Transverse colon (tissue), 4 donors: Measurements from ENCODE around the gene HOXD1. TPM values are rescaled to one million over a fixed set of nuclear protein-coding genes. Genes with fewer than 3 reads are reported as not detected.

Experiments
- DNase-seq: peaks from one replicate; pipeline ENCODE4 v3.0.0-alpha.2; 2019
- H3K27ac ChIP-seq, 4 donors: fragments of 200-600 bp; sonication (generic); 2 replicates each; pipeline ENCODE4 v1.5.1; 2016 to 2018; ENCODE audit warnings: inconsistent platforms in 4 of 4
- H3K27me3 ChIP-seq: fragments of 200-600 bp; sonication (generic); 2 replicates; pipeline ENCODE4 v1.5.1; 2017; ENCODE audit warnings: inconsistent platforms
- H3K36me3 ChIP-seq, 4 donors: fragments of 200-600 bp; sonication (generic); 2 replicates each; pipeline ENCODE4 v1.5.1; 2017 to 2019; ENCODE audit warnings: inconsistent platforms in 4 of 4
- H3K4me1 ChIP-seq, 4 donors: fragments of 200-600 bp; sonication (generic); 2 replicates each; pipeline ENCODE4 v1.5.1; 2017 to 2020; ENCODE audit warnings: inconsistent platforms in 4 of 4
- H3K4me3 ChIP-seq, 4 donors: fragments of 200-600 bp; sonication (generic); 1 replicate in 1 of 4; 2 replicates in 3 of 4; pipeline versions ENCODE4 v1.5.1 to v1.6.1; 2017 to 2019; ENCODE audit warnings: inconsistent platforms in 4 of 4
- H3K9me3 ChIP-seq, 2 donors: fragments of 200-600 bp; sonication (generic); 2 replicates each; pipeline ENCODE4 v1.5.1; 2017 to 2019; ENCODE audit warnings: inconsistent platforms in 2 of 2
- EP300 ChIP-seq: sonication (generic); formaldehyde crosslinking; IDR thresholded peaks from one replicate; pipeline ENCODE4 v1.6.1; 2017; ENCODE audit warnings: antibody characterized with exemption, low read depth
- POLR2A ChIP-seq: fragments of 450-650 bp; IDR thresholded peaks from one replicate; pipeline ENCODE4 v1.6.1; 2016; ENCODE audit warnings: antibody characterized with exemption, mild to moderate bottlenecking, moderate library complexity
- POLR2AphosphoS5 ChIP-seq, 3 donors: sonication (generic); formaldehyde crosslinking; IDR thresholded peaks; one replicate each; pipeline ENCODE4 v1.6.1; 2016; ENCODE audit warnings: antibody characterized with exemption in 3 of 3
- WGBS, 2 donors: methylation state at CpG; one replicate each; pipeline ENCODE4 v1.1.5; 2018; ENCODE audit warnings: low coverage in 1 of 2; 5-methylcytosine and 5-hydroxymethylcytosine counted together
- in situ Hi-C, 4 donors: fragments of 200-750 bp; cut with MboI; loops; one replicate each; pipeline versions ENCODE4 v1.15.0 to v1.15.1; 2017; ENCODE audit warnings: low sequenced_read_pairs in 3 of 4, low pct_ligation_motif_present in 1 of 4, low pct_unique_long_range_greater_than_20kb in 1 of 4
- intact Hi-C: fragments of 100-400 bp; cut with DNase I; formaldehyde crosslinking; loops from one replicate; pipeline ENCODE4 v1.15.1; 2023; ENCODE audit warnings: low total_unique reads
- total RNA-seq, 4 donors: library from RNA; depleted of rRNA; stranded (reverse); fragments of >200 nt; gene quantifications; one replicate each; pipeline ENCODE4 v1.1.0, GENCODE V29; 2016
- TF ChIP-seq, protein P1 (sequence below), 5 experiments: fragments of 200-600 bp in 3 of 5; fragments of 450-650 bp in 2 of 5; sonication (generic) in 3 of 5; IDR thresholded peaks; 1 replicate in 2 of 5; 2 replicates in 3 of 5; pipeline ENCODE4 v1.5.1; 2016 to 2017; ENCODE audit warnings: antibody characterized with exemption in 5 of 5, inconsistent platforms in 3 of 5, mild to moderate bottlenecking in 2 of 5, moderate library complexity in 1 of 5

The HOXD1 gene
- total RNA-seq, 4 donors from 2014 or later: 4.1 to 12.9 (median 4.5) TPM

GRCh38 chr2:176155356-176156044 lies 33.0 kb upstream of the HOXD1 start:
- H3K27ac ChIP-seq: no peak overlapping the region
- peaks cover 4 to 37% (median 20%) of the 10 kb centered on the region in 4 donors for H3K4me1 ChIP-seq
- WGBS, 2 donors: 47 to 59% methylated on average over 2 to 6 of the region's 6 CpGs
- peaks cover 0 to 8% (median 0%) of the 10 kb centered on the region in 4 donors for H3K36me3 ChIP-seq
- TF ChIP-seq POLR2A: no peak
- TF ChIP-seq EP300: no peak
- no peak for TF ChIP-seq POLR2AphosphoS5 (IDR thresholded peaks at IDR 0.05)
- TF ChIP-seq, protein P1, sequence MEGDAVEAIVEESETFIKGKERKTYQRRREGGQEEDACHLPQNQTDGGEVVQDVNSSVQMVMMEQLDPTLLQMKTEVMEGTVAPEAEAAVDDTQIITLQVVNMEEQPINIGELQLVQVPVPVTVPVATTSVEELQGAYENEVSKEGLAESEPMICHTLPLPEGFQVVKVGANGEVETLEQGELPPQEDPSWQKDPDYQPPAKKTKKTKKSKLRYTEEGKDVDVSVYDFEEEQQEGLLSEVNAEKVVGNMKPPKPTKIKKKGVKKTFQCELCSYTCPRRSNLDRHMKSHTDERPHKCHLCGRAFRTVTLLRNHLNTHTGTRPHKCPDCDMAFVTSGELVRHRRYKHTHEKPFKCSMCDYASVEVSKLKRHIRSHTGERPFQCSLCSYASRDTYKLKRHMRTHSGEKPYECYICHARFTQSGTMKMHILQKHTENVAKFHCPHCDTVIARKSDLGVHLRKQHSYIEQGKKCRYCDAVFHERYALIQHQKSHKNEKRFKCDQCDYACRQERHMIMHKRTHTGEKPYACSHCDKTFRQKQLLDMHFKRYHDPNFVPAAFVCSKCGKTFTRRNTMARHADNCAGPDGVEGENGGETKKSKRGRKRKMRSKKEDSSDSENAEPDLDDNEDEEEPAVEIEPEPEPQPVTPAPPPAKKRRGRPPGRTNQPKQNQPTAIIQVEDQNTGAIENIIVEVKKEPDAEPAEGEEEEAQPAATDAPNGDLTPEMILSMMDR (IDR thresholded peaks at IDR 0.05): no peak
- H3K9me3 ChIP-seq: no peaks in the 10 kb centered on the region
- in situ Hi-C loops (no loop called here), intact Hi-C loops (no loop called here)
- no peak overlapping the region for H3K4me3 ChIP-seq
- DNase-seq: no peak
- H3K27me3 ChIP-seq: peaks cover 67% of the 10 kb centered on the region

DNA sequence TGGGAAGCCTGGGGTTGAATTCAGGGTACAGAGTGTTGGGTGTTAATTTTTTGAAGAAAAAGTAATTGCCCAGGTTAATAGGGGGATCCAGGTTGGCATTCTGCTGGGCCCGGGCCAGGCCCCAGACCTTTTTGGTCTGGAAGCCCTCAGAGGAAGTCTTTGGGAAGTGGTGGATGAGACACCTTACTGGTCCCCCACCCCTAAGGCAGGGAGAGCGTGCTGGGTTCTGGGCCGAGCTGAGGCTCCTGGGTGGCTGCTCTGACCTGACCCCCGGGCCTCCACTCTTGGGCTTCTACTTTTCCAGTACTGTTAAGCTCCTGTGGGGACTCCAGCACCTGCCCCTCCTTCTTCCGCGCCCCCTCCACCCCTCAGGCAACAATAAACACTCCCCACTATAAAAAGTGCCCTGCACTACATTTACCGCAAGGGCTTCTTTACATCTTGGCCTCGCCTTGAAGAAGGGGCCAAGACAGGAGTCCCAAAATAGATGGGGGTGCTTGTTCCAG lies 32.1 kb upstream of the HOXD1 start:
- no peak for DNase-seq
- Histone ChIP-seq H3K4me3 (no peak overlapping the region), H3K27me3 (peaks cover 75% of the 10 kb centered on the region), H3K4me1 (peaks cover 4 to 38% (median 21%) of the 10 kb centered on the region in 4 donors), H3K9me3 (no peaks in the 10 kb centered on the region), H3K36me3 (peaks cover 0 to 8% (median 0%) of the 10 kb centered on the region in 4 donors), H3K27ac (peak overlapping the region in 1 of 4 donors; percentile 55)
- TF ChIP-seq POLR2AphosphoS5 (IDR thresholded peaks at IDR 0.05) (no peak), POLR2A (no peak), EP300 (no peak)
- TF ChIP-seq, protein P1 (IDR thresholded peaks at IDR 0.05): no peak
- intact Hi-C loops (no loop called here), in situ Hi-C loops (no loop called here)
- 49 to 60% methylated on average over 1 to 8 of the region's 8 CpGs for WGBS, 2 donors

DNA sequence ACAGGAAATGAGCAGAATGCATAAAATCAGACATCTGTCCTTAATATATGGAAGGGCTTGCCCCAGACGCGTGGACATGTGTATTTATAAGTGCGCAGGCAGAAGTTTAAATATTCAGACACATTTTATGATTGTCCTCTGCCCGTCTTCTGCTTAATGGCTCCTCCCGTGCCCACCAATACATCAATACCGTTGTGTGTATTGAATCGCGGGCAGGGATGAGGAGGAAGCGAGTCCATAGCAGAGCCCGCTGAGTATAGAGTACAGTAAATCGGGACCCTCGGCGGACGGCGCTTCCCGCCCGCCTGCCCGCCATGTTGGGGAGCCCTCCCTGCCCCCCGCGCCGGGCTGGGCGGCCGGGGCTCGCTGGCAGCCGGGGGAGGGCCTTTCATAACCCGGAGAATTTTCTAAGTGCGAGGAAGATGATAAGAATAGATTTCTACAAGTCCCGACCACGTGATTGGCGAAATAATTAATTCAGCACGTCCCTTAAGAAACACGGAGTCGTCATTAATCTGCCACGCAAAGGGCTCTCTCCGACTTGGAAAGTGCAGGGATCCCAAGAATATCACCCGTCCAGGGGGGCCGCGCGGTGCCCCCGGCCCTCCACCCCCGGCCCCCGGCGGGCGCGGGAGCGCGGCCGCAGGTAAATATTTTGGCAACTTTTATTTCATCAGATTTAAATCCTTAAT lies 31.5 kb upstream of the HOXD1 start, which contains the start of gene HOXD3:
Gene HOXD3 (plus strand): TSS at position 501 of the 692 bp plus-strand sequence. CDS start 11,808 bp downstream, outside the sequence.
- TF ChIP-seq POLR2A: no peak
- TF ChIP-seq, protein P1 (IDR thresholded peaks at IDR 0.05): no peak
- no peak for TF ChIP-seq POLR2AphosphoS5 (IDR thresholded peaks at IDR 0.05)
- TF ChIP-seq EP300: no peak
- intact Hi-C loops: no loop called here
- peaks cover 4 to 38% (median 21%) of the 10 kb centered on the region in 4 donors for H3K4me1 ChIP-seq
- peak within 1 kb of the TSS in 2 of 4 donors; percentile 55 to 65 for H3K27ac ChIP-seq
- no peaks in the 10 kb centered on the region for H3K9me3 ChIP-seq
- WGBS, 2 donors: 23 to 29% methylated on average over 2 to 41 of the region's 48 CpGs
- no peak for DNase-seq
- H3K4me3 ChIP-seq: peak within 1 kb of the TSS in 3 of 4 donors; percentile 17 to 49 (median 32)
- H3K36me3 ChIP-seq: peaks cover 0 to 8% (median 0%) of the 10 kb centered on the region in 4 donors
- in situ Hi-C loops: no loop called here
- peaks cover 75% of the 10 kb centered on the region for H3K27me3 ChIP-seq

GRCh38 chr2:176157499-176158185 lies 30.8 kb upstream of the HOXD1 start:
- DNase-seq: peak; percentile 59
- Histone ChIP-seq H3K36me3 (peaks cover 0 to 7% (median 0%) of the 10 kb centered on the region in 4 donors), H3K27ac (peak overlapping the region in 2 of 4 donors; percentile 55 to 65), H3K4me3 (peak overlapping the region in 3 of 4 donors; percentile 17 to 49 (median 32)), H3K9me3 (no peaks in the 10 kb centered on the region), H3K27me3 (peaks cover 82% of the 10 kb centered on the region), H3K4me1 (peaks cover 4 to 38% (median 21%) of the 10 kb centered on the region in 4 donors)
- TF ChIP-seq, protein P1 (IDR thresholded peaks at IDR 0.05): no peak
- TF ChIP-seq POLR2AphosphoS5 (IDR thresholded peaks at IDR 0.05): no peak
- TF ChIP-seq EP300: no peak
- TF ChIP-seq POLR2A: no peak
- in situ Hi-C loops (no loop called here), intact Hi-C loops (no loop called here)
- 29 to 40% methylated on average over 15 to 43 of the region's 43 CpGs for WGBS, 2 donors
